Stimulated activated CD4-positive, alpha-beta T cell treated with anti-CD3 and anti-CD28 coated beads, Interleukin-4, amount 100 ng/mL, for 1 hour (primary cell): ENCODE measurements around the gene CCDC85B.
"Not testable (repeated sequence)": the region's sequence is repeated elsewhere in the genome, so short reads cannot be mapped to it uniquely, and the experiment has no call there.

Source experiments
- DNase-seq: peaks from one replicate; pipeline ENCODE4 v3.0.0-alpha.2; 2020

CCDC85B gene

DNA sequence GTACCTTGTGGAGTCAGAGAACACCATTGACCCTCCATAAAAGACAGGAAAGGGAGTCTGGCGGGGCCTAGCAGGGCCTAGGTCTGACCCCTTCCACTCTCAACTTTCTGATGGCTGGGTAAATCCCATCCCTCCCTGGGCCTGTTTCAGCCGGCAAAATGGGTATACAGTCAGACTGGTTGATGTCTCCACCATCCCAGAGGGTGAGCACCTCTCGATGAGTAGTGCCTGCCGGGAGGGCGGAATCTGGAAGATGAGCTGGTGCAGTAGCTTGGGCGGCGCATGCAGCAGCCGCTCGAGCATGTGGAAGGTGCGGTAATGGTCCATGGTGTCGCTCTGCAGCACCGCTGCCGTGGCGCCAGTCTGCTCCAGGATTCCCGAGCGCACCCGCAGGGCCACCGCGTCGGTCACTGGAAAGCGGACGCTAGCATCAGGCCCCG is 2.7 kb upstream of the CCDC85B start:
- no peak for DNase-seq

DNA sequence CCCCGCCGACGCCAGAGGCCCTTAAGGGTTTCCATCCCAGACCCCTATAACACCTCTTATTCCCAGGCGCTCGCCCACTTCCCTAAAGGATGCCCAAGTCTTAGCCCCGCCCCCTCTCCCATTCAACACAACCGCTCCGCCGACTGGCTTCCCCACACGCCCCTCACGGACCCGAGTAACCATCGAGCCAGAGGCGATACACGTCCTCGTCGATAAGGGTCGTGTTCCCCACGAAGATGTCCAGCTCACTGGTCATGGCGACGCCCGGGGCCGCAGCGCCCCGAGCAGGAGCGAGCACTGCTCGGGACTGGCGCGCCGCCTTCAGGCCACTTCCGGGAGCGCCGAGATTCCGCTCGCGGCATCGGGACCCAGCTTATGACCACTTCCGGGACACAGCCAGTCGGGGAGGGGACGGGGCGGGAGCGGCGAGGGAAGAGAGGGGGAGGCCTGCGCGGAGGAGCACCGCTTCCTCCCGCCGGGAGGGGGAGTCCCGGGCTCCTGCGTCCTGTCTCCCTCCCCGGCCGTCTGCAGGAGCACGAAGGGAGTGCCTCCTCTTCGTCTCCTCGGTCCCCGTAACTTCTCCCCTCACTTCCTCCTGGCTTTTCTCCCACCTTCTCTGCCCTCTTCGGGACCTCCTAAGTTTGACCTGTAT is 2.2 kb upstream of the CCDC85B start, which contains the start of gene FIBP:
TSS of gene FIBP (minus strand) at position 309 of the 652 bp plus-strand sequence. CDS start at position 256, 53 bp downstream.
- peak; percentile 96 for DNase-seq

- peak; percentile 63 for DNase-seq
These were observed 1.0 kb downstream of the CCDC85B start for GRCh38 chr11:65891219-65892136.

GRCh38 chr11:65892137-65892540 is 1.7 kb downstream of the CCDC85B start:
- not testable (repeated sequence) for DNase-seq

- no peak for DNase-seq
These were observed 2.3 kb downstream of the CCDC85B start for GRCh38 chr11:65892661-65893317.

GRCh38 chr11:65894034-65894591 is 3.6 kb downstream of the CCDC85B start:
- no peak for DNase-seq

DNA sequence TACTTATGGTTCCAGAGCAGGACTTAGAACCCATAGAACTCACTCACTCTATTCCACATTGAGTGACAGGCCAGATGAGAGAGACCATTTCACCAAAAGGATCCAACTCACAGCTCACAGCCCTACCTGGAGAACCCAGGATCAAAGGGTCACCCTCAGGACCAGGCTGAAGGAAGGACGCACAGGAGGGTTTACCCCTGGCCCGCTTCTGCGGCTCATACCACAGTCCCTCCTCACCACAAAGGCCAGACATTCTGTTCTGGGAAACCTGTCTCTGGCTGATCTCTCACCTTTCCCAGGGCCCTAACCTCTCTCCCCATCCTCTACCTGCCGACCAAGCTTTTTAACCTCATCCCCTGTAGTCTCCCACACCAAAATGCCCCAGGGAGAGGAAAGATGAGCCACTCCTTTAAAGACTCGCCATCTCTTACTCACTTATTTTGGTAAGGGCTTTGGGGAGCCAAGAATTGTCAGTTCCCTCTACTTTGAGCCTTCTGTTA is 5.1 kb downstream of the CCDC85B start:
- no peak for DNase-seq

GRCh38 chr11:65896034-65896999 is 5.8 kb downstream of the CCDC85B start:
- DNase-seq: no peak

- DNase-seq: no peak
These were observed 6.6 kb downstream of the CCDC85B start for GRCh38 chr11:65897020-65897471.

DNA sequence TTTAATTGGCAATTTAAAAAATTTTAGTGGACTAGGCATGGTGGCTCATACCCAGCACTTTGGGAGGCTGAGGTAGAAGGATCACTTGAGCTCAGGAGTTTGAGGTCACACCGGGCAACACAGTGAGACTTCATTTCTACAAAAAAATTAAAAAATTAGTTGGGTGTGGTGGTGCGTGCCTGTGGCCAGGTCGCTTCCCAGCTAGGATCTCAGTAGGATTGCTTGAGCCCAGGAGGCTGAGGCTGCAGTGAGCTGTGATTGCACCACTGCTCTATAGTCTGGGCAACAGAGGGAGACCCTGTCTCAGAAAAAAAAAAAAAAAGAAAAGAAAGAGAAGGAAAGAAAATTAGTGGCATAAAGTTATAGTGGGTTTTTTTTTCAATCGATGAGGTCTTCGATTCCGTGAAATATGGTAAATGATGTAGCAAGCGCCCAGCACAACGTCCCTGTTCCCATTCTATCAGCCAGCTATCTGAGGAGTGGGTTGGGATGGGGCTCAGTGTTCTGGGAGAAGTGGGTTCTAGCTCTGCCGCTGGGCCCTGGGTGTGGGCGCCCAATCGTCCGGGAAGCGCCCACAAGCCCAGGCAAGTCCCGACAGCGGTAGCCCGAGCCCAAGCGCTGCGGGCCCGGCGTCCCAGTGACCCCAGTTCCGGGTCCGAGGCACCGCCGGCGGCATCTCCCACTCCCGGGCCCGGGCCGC is 8.3 kb downstream of the CCDC85B start:
- DNase-seq: no peak

DNA sequence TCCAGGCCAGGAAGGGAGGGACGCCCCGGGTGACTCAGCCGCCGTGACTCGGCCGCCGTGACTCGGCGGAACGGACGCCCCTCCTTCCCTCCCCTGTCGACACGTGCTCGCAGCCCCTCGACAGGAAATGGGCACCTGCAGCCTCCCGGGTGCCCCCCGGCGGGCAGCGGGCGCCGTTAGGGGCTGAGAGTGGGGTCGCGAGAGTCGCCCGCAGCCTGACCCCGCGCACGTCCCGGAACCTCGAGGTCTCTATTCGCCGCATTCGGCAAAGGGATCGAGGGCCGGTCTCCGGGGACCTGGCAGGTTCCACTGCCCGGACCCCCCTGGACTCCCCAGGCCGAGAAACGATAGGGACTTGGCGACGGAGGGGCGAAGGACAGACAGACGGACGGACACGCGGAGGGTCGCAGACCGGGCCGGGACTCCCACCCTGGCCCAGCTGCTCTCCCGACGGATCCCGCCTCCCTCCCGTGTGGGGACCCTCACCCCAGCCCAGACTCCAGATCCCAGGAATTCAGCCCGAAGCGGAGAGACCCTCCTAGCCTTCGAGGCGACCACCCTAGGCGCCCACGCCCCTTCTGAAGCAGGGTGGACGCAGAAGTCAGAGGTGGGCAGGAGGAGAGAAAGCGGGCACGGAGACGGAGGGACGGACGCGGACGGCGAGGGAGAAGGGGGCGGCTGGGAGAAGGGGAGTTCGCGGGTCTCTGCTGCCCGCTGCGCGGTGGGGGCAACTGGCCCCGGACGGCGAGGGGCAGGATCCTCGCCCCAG is 9.1 kb downstream of the CCDC85B start:
- DNase-seq: peak; percentile 81

DNA sequence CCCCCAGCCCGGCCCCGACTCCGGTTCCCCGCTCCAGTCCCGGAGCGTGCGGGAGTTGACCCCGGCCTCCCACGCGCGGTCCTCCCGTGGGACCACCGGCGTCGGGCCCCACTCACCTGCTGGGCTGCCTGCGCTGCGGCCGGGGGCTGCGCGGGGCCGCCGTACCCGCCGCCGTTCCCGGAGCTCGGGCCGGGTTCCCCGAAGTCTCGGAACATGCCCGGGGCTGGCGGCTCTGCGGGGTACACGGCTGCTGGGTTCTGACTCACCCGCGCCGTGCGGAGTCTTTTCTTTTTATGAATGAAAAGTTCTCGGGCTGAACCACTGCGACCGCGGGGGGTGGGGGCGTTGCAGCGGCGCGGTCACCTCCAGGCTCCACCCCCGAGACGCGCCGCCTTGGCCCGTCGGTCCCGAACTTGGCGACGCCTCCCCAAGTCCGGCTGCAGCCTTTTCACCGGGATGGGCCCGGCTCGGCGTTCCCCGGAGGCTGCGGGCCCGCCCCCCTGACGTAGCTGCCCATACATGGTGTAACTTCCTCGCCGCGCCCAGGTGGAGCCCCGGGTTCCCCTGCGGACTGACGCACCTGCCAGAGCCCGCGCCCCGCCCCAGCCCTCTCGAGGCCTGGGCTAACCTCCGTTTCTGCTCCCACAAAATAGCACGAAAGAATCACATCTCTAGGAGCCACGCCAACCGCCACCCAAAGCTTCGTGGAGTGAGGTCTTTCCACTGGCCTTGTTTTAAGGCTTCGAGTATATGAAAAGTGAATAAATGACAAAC is 9.8 kb downstream of the CCDC85B start, which contains the start of gene FOSL1:
TSS of gene FOSL1 (minus strand) at position 264 of the 774 bp plus-strand sequence. CDS start at position 215, 49 bp downstream.
- peak; percentile 94 for DNase-seq

DNA sequence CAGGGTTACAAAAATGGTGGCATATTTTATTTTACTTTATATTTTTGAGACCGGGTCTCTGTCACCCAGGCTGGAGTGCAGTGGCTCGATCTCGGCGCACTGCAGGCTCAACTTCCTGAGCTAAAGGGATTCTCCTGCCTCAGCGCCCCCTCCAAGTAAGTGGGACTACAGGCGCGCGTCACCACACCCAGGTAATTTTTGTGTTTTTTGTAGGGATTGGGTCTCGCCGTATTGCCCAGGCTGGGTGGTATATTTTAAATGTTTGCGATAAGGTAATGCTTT is 10.4 kb downstream of the CCDC85B start:
- no peak for DNase-seq

- DNase-seq: no peak
These were observed 12.6 kb downstream of the CCDC85B start for GRCh38 chr11:65903068-65903481.

GRCh38 chr11:65903715-65904114 is 13.2 kb downstream of the CCDC85B start:
- DNase-seq: no peak

GRCh38 chr11:65906602-65907001 is 16.1 kb downstream of the CCDC85B start:
- no peak for DNase-seq

DNA sequence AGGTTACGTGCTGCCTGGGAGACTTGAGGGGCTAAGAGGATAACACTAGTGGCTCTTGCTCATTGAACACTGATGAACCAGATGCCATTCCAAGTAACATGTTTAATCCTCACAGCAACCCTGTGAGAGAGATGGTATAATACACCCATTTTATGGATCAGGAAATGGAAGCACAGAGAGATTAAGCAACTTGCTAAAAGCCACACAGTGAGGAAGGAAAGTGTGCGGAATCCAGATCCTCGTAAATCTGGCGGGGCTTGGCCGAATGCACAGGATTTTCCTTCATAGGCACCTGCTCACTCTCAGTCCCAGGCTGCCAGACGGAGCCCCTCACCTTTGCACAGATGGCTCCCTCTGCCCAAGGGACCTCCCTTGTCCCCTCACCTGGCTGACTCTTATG is 17.4 kb downstream of the CCDC85B start:
- no peak for DNase-seq

- no peak for DNase-seq
These were observed 21.5 kb downstream of the CCDC85B start for GRCh38 chr11:65911682-65912568.
